ENCODE data around the gene LTBP1. TPM values are rescaled to one million over a fixed set of nuclear protein-coding genes. Genes with fewer than 3 reads are reported as not detected.

The LTBP1 gene
- total RNA-seq, 1 experiment from 2014 or later = 28.5 TPM

DNA sequence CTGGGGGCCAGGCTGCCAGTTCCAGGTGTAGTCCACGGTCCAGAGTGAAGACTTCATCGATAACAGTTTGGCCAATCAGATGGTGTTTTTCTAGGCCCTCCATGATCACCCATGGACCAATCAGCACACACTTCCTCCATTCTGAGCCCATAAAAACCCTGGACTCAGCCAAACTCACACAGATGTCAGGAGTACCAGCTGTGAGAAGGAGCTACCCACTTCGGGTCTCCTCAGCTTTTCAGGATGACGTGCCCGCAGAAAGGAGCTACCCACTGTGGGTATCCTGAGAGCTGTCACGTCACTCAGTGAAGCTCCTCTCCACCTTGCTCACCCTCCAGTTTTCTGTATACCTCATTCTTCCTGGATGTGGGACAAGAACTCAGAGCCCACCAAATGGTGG, 319.7 kb downstream of the LTBP1 start:
- Histone ChIP-seq H2BK12ac (ENCODE audit: insufficient read length, low read depth, low read length) (no peak overlapping the region), H3K27me3 (ENCODE audit: insufficient read depth, low read length) (no peaks in the 10 kb centered on the region), H3K9ac (ENCODE audit: extremely low read depth, insufficient read length, low read length) (no peak overlapping the region), H3K4me2 (ENCODE audit: insufficient read depth, insufficient read length, low read length) (no peak overlapping the region), H4K91ac (ENCODE audit: insufficient read length, low read depth, low read length) (no peak overlapping the region), H3K79me2 (ENCODE audit: insufficient read depth, low read length) (no peaks in the 10 kb centered on the region), H3K4me1 (ENCODE audit: insufficient read depth, low read length) (no peaks in the 10 kb centered on the region), H3K18ac (ENCODE audit: insufficient read length, low read depth, low read length) (no peak overlapping the region), H2BK5ac (ENCODE audit: insufficient read length, low read length) (no peak overlapping the region), H3K79me1 (ENCODE audit: insufficient read depth, low read depth, low read length, poor library complexity, severe bottlenecking) (no peaks in the 10 kb centered on the region), H2AFZ (ENCODE audit: low read length) (no peak overlapping the region), H3K14ac (ENCODE audit: insufficient read depth, low read length) (no peak overlapping the region), H3K4ac (ENCODE audit: low read depth, low read length) (no peak overlapping the region), H3K9me3 (ENCODE audit: control insufficient read depth, low read depth, low read length) (no peaks in the 10 kb centered on the region), H4K8ac (replicated peaks; ENCODE audit: insufficient read length, low read depth, low read length) (no peak overlapping the region), H3T11ph (ENCODE audit: low read length) (no peak overlapping the region), H3K23me2 (ENCODE audit: insufficient read length, low read depth, low read length, poor library complexity, severe bottlenecking) (no peaks in the 10 kb centered on the region), H2BK15ac (ENCODE audit: low read depth, low read length) (no peak overlapping the region), H3K27ac (ENCODE audit: insufficient read length, low read depth, low read length) (no peak overlapping the region), H3K23ac (ENCODE audit: insufficient read length, low read depth, low read length) (no peak overlapping the region), H4K5ac (ENCODE audit: insufficient read length, low read depth, low read length) (no peak overlapping the region), H4K20me1 (ENCODE audit: control insufficient read depth, insufficient read depth, insufficient read length) (no peaks in the 10 kb centered on the region), H2AK5ac (ENCODE audit: insufficient read length, low read length) (no peak overlapping the region), H3K56ac (ENCODE audit: insufficient read length, low read depth, low read length) (no peak overlapping the region), H2BK20ac (ENCODE audit: low read depth, low read length, poor library complexity, severe bottlenecking) (no peak overlapping the region), H2BK120ac (ENCODE audit: low read depth, low read length, poor library complexity, severe bottlenecking) (no peak overlapping the region)
- WGBS (ENCODE audit: extremely low coverage, insufficient read length, low lambda C conversion rate) = no CpG with 5 or more reads among the region's 6 CpGs
- Mint-ChIP-seq H3K4me1 (no peaks in the 10 kb centered on the region), H3K27ac (no peak overlapping the region), H3K9me3 (no peaks in the 10 kb centered on the region), H3K27me3 (ENCODE audit: low read depth) (no peaks in the 10 kb centered on the region), H3K36me3 (ENCODE audit: insufficient read depth in 1 of 3, low read depth in 3 of 3) (peaks cover 2 to 13% (median 13%) of the 10 kb centered on the region in 3 experiments; a peak in 5 of 7 replicates), H3K4me3 (no peak overlapping the region)
- DNase-seq = no peak
- TF ChIP-seq, protein P1, sequence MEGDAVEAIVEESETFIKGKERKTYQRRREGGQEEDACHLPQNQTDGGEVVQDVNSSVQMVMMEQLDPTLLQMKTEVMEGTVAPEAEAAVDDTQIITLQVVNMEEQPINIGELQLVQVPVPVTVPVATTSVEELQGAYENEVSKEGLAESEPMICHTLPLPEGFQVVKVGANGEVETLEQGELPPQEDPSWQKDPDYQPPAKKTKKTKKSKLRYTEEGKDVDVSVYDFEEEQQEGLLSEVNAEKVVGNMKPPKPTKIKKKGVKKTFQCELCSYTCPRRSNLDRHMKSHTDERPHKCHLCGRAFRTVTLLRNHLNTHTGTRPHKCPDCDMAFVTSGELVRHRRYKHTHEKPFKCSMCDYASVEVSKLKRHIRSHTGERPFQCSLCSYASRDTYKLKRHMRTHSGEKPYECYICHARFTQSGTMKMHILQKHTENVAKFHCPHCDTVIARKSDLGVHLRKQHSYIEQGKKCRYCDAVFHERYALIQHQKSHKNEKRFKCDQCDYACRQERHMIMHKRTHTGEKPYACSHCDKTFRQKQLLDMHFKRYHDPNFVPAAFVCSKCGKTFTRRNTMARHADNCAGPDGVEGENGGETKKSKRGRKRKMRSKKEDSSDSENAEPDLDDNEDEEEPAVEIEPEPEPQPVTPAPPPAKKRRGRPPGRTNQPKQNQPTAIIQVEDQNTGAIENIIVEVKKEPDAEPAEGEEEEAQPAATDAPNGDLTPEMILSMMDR (conservative IDR thresholded peaks at IDR 0.05) = no peak
